Astrocyte (in vitro differentiated cells and primary cell): ENCODE results near the gene EMC1. TPM values are rescaled to one million over a fixed set of nuclear protein-coding genes. Genes with fewer than 3 reads are reported as not detected.
"Not testable (repeated sequence)": the region's sequence is repeated elsewhere in the genome, so short reads cannot be mapped to it uniquely, and the experiment has no call there.

Experiments
- DNase-seq: peaks from one replicate; pipeline ENCODE4 v3.0.0-alpha.2; 2010; ENCODE audit warnings: low read depth
- FAIRE-seq: peaks from 2 replicates; lab custom pipeline; 2011; peaks lifted over from hg19 to GRCh38; lab: Jason Lieb, UNC
- H2AFZ ChIP-seq: 2 replicates; pipeline ENCODE4 v1.6.0; 2012; ENCODE audit warnings: low read depth, low read length, inconsistent platforms
- H3K27ac ChIP-seq: 2 replicates; pipeline ENCODE4 v1.5.1; 2011; ENCODE audit warnings: low read depth, low read length, inconsistent platforms
- H3K27me3 ChIP-seq: 2 replicates; pipeline ENCODE4 v1.6.0; 2011; ENCODE audit warnings: low read length, inconsistent platforms; ENCODE audit not compliant: insufficient read depth
- H3K36me3 ChIP-seq: 2 replicates; pipeline ENCODE4 v1.5.1; 2011; ENCODE audit warnings: low read length, inconsistent platforms; ENCODE audit not compliant: insufficient read depth
- H3K4me1 ChIP-seq: 2 replicates; pipeline ENCODE4 v1.5.1; 2011; ENCODE audit warnings: low read length, inconsistent platforms; ENCODE audit not compliant: insufficient read depth
- H3K4me2 ChIP-seq: 2 replicates; pipeline ENCODE4 v1.6.0; 2012; ENCODE audit warnings: low read length, inconsistent platforms
- H3K4me3 ChIP-seq: 2 replicates; pipeline ENCODE4 v1.5.1; 2011; ENCODE audit warnings: low read depth, mild to moderate bottlenecking, low read length, inconsistent platforms; ENCODE audit not compliant: insufficient read depth
- H3K79me2 ChIP-seq: 2 replicates; pipeline ENCODE4 v1.6.0; 2012; ENCODE audit warnings: mild to moderate bottlenecking, low read length, inconsistent platforms; ENCODE audit not compliant: insufficient read depth
- H3K9ac ChIP-seq: 2 replicates; pipeline ENCODE4 v1.6.0; 2012; ENCODE audit warnings: mild to moderate bottlenecking, low read length, inconsistent platforms
- H3K9me3 ChIP-seq: 2 replicates; pipeline ENCODE4 v1.5.1; 2012; ENCODE audit warnings: low read depth, mild to moderate bottlenecking, low read length, inconsistent platforms; ENCODE audit not compliant: insufficient read depth
- H4K20me1 ChIP-seq: 2 replicates; pipeline ENCODE4 v1.6.0; 2012; ENCODE audit warnings: low read length, inconsistent platforms; ENCODE audit not compliant: insufficient read depth
- H3K27ac Mint-ChIP-seq: one replicate; pipeline ENCODE4 v1.8.0; 2021; ENCODE audit warnings: mild to moderate bottlenecking, mixed read lengths; ENCODE audit not compliant: unreplicated experiment
- H3K27me3 Mint-ChIP-seq: one replicate; pipeline ENCODE4 v1.8.0; 2021; ENCODE audit warnings: low read depth, mixed read lengths; ENCODE audit not compliant: unreplicated experiment
- H3K36me3 Mint-ChIP-seq: one replicate; pipeline ENCODE4 v1.8.0; 2021; ENCODE audit warnings: low read depth, mixed read lengths; ENCODE audit not compliant: unreplicated experiment
- H3K4me1 Mint-ChIP-seq: one replicate; pipeline ENCODE4 v1.8.0; 2021; ENCODE audit warnings: low read depth, mixed read lengths; ENCODE audit not compliant: unreplicated experiment
- H3K4me3 Mint-ChIP-seq: one replicate; pipeline ENCODE4 v1.8.0; 2021; ENCODE audit warnings: mild to moderate bottlenecking, moderate library complexity, mixed read lengths; ENCODE audit not compliant: unreplicated experiment
- H3K9me3 Mint-ChIP-seq: one replicate; pipeline ENCODE4 v1.8.0; 2021; ENCODE audit warnings: mild to moderate bottlenecking, mixed read lengths; ENCODE audit not compliant: unreplicated experiment
- CTCF ChIP-seq: IDR thresholded peaks from 2 replicates; pipeline ENCODE4 v1.5.1; 2011; ENCODE audit warnings: low read depth, mild to moderate bottlenecking, inconsistent platforms, low read length, moderate library complexity; ENCODE audit not compliant: insufficient read depth
- EZH2 ChIP-seq: IDR thresholded peaks from 2 replicates; pipeline ENCODE4 v1.6.1; 2012; ENCODE audit warnings: mild to moderate bottlenecking, low read length, inconsistent platforms; ENCODE audit not compliant: insufficient read depth
- total RNA-seq: library from RNA; stranded (reverse); gene quantifications from 2 replicates; pipeline ENCODE4 v1.2.1, GENCODE V29; 2021

EMC1 gene
- total RNA-seq, 1 donor from 2014 or later = 89.3 TPM

GRCh38 chr1:19257178-19257914 is 6.0 kb upstream of the EMC1 start:
- Histone ChIP-seq H3K27me3 (no peaks in the 10 kb centered on the region), H3K9ac (no peak overlapping the region), H3K36me3 (peaks cover 19% of the 10 kb centered on the region), H3K27ac (no peak overlapping the region), H3K4me3 (no peak overlapping the region), H3K4me2 (no peak overlapping the region), H2AFZ (no peak overlapping the region), H3K79me2 (peaks cover 37% of the 10 kb centered on the region), H3K4me1 (peaks cover 29% of the 10 kb centered on the region), H3K9me3 (no peaks in the 10 kb centered on the region), H4K20me1 (peaks cover 30% of the 10 kb centered on the region)
- no peak for FAIRE-seq
- no peak overlapping the region for H3K4me3 Mint-ChIP-seq
- peaks cover 21% of the 10 kb centered on the region for H3K36me3 Mint-ChIP-seq
- H3K4me1 Mint-ChIP-seq = peaks cover 21% of the 10 kb centered on the region
- H3K27me3 Mint-ChIP-seq = no peaks in the 10 kb centered on the region
- H3K27ac Mint-ChIP-seq = no peak overlapping the region
- H3K9me3 Mint-ChIP-seq = no peaks in the 10 kb centered on the region
- TF ChIP-seq EZH2 (no peak), CTCF (no peak)
- DNase-seq = no peak

- H3K4me3 ChIP-seq, DNase-seq, FAIRE-seq, H2AFZ ChIP-seq, H3K27me3 Mint-ChIP-seq, H3K9ac ChIP-seq, H3K27me3 ChIP-seq, H3K27ac ChIP-seq, H3K27ac Mint-ChIP-seq, H3K9me3 Mint-ChIP-seq, H3K9me3 ChIP-seq, H3K4me3 Mint-ChIP-seq, H3K4me2 ChIP-seq: not testable (repeated sequence)
- Mint-ChIP-seq H3K4me1 (peaks cover 21% of the 10 kb centered on the region), H3K36me3 (peaks cover 21% of the 10 kb centered on the region)
- peaks cover 30% of the 10 kb centered on the region for H4K20me1 ChIP-seq
- peaks cover 48% of the 10 kb centered on the region for H3K79me2 ChIP-seq
- peaks cover 29% of the 10 kb centered on the region for H3K4me1 ChIP-seq
- H3K36me3 ChIP-seq = peaks cover 19% of the 10 kb centered on the region
Observed at GRCh38 chr1:19256301-19256700, 5.0 kb upstream of the EMC1 start.

DNA sequence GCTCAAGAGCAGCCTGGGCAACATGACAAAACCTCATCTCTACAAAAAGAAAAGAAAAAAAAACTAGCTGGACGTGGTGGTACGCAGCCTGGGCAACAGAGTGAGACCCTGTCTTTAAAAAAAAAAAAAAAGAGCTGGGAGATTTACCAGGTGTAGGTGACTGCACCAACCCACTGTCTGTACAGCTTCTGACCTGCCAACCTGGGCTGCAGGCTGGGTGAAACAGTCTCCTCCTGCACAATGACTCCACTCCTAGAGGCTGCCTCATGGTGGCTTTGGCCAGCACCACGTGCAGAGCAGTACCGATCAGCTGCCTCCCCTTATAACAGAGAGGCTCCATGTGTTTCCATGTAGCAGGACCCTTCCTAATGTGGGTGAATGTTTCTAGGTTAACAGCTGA is 4.0 kb upstream of the EMC1 start:
- Histone ChIP-seq H2AFZ (no peak overlapping the region), H3K9ac (no peak overlapping the region), H3K4me3 (no peak overlapping the region), H3K27me3 (no peaks in the 10 kb centered on the region), H3K27ac (no peak overlapping the region), H3K4me1 (peaks cover 26% of the 10 kb centered on the region), H3K9me3 (no peaks in the 10 kb centered on the region), H3K36me3 (peaks cover 19% of the 10 kb centered on the region), H4K20me1 (peaks cover 30% of the 10 kb centered on the region), H3K79me2 (peaks cover 58% of the 10 kb centered on the region), H3K4me2 (no peak overlapping the region)
- H3K27me3 Mint-ChIP-seq = no peaks in the 10 kb centered on the region
- no peak overlapping the region for H3K4me3 Mint-ChIP-seq
- TF ChIP-seq CTCF (no peak), EZH2 (no peak)
- peaks cover 19% of the 10 kb centered on the region for H3K4me1 Mint-ChIP-seq
- peaks cover 21% of the 10 kb centered on the region for H3K36me3 Mint-ChIP-seq
- FAIRE-seq = no peak
- H3K9me3 Mint-ChIP-seq = no peaks in the 10 kb centered on the region
- no peak overlapping the region for H3K27ac Mint-ChIP-seq
- DNase-seq = no peak
